ENCODE results near the gene ZNF280C.
"Not testable (repeated sequence)": the region's sequence is repeated elsewhere in the genome, so short reads cannot be mapped to it uniquely, and the experiment has no call there.

The ZNF280C gene

GRCh38 chrX:130261296-130261893, 7.3 kb downstream of the ZNF280C start:
- DNase-seq (ENCODE audit: low spot score), result no peak

GRCh38 chrX:130260316-130260715, 8.4 kb downstream of the ZNF280C start:
- no peak for DNase-seq (ENCODE audit: low spot score)

GRCh38 chrX:130253916-130254315, 14.8 kb downstream of the ZNF280C start:
- no peak for DNase-seq (ENCODE audit: low spot score)

- no peak for DNase-seq (ENCODE audit: low spot score)
Measured at GRCh38 chrX:130251671-130252070, 17.0 kb downstream of the ZNF280C start.

- DNase-seq (ENCODE audit: low spot score), result no peak
Measured at GRCh38 chrX:130247996-130248395, 20.7 kb downstream of the ZNF280C start.

- no peak for DNase-seq (ENCODE audit: low spot score)
Measured at GRCh38 chrX:130246084-130246483, 22.6 kb downstream of the ZNF280C start.

GRCh38 chrX:130245441-130245840, 23.3 kb downstream of the ZNF280C start:
- no peak for DNase-seq (ENCODE audit: low spot score)

GRCh38 chrX:130231184-130231583, 37.5 kb downstream of the ZNF280C start:
- not testable (repeated sequence) for DNase-seq (ENCODE audit: low spot score)

- no peak for DNase-seq (ENCODE audit: low spot score)
Measured at GRCh38 chrX:130228871-130229270, 39.8 kb downstream of the ZNF280C start.

GRCh38 chrX:130224810-130225209, 43.9 kb downstream of the ZNF280C start:
- no peak for DNase-seq (ENCODE audit: low spot score)

- no peak for DNase-seq (ENCODE audit: low spot score)
Measured at GRCh38 chrX:130216320-130216719, 52.4 kb downstream of the ZNF280C start.

- DNase-seq (ENCODE audit: low spot score), result no peak
Measured at GRCh38 chrX:130213376-130213775, 55.3 kb downstream of the ZNF280C start.

GRCh38 chrX:130212371-130212770, 56.3 kb downstream of the ZNF280C start:
- no peak for DNase-seq (ENCODE audit: low spot score)

GRCh38 chrX:130211415-130212186, 57.1 kb downstream of the ZNF280C start:
- no peak for DNase-seq (ENCODE audit: low spot score)

- DNase-seq (ENCODE audit: low spot score), result no peak
Measured at GRCh38 chrX:130204647-130205046, 64.1 kb downstream of the ZNF280C start.

GRCh38 chrX:130197464-130197863, 71.2 kb downstream of the ZNF280C start:
- no peak for DNase-seq (ENCODE audit: low spot score)

- DNase-seq (ENCODE audit: low spot score), result no peak
Measured at GRCh38 chrX:130196466-130196865, 72.2 kb downstream of the ZNF280C start.

GRCh38 chrX:130190801-130191200, 77.9 kb downstream of the ZNF280C start:
- DNase-seq (ENCODE audit: low spot score), result no peak

GRCh38 chrX:130186651-130187050, 82.0 kb downstream of the ZNF280C start:
- peak; percentile 66 for DNase-seq (ENCODE audit: low spot score)

- DNase-seq (ENCODE audit: low spot score), result no peak
Measured at GRCh38 chrX:130184857-130185256, 83.8 kb downstream of the ZNF280C start.

- DNase-seq (ENCODE audit: low spot score), result no peak
Measured at GRCh38 chrX:130184168-130184567, 84.5 kb downstream of the ZNF280C start.

GRCh38 chrX:130179579-130180215, 89.0 kb downstream of the ZNF280C start:
- no peak for DNase-seq (ENCODE audit: low spot score)

GRCh38 chrX:130179170-130179569, 89.5 kb downstream of the ZNF280C start:
- no peak for DNase-seq (ENCODE audit: low spot score)

All from SK-N-DZ (cell line).